Myocyte (in vitro differentiated cells): ENCODE data around the gene ZNF831. TPM values are rescaled to one million over a fixed set of nuclear protein-coding genes. Genes with fewer than 3 reads are reported as not detected.

Experiments
- DNase-seq: peaks from one replicate; pipeline ENCODE4 v3.0.0-alpha.2; 2012; ENCODE audit warnings: low read depth
- polyA plus RNA-seq: library from polyadenylated mRNA; unstranded; fragments of >200 nt; gene quantifications from one replicate; pipeline ENCODE4 v1.2.1, GENCODE V29; 2012; ENCODE audit warnings: missing spikeins
- total RNA-seq: library from RNA; depleted of rRNA; stranded (reverse); fragments of >200 nt; gene quantifications from 2 replicates; pipeline ENCODE4 v1.2.3, GENCODE V29; 2014

Gene ZNF831
- total RNA-seq = not detected in 2 replicates
- not detected for polyA plus RNA-seq

DNA sequence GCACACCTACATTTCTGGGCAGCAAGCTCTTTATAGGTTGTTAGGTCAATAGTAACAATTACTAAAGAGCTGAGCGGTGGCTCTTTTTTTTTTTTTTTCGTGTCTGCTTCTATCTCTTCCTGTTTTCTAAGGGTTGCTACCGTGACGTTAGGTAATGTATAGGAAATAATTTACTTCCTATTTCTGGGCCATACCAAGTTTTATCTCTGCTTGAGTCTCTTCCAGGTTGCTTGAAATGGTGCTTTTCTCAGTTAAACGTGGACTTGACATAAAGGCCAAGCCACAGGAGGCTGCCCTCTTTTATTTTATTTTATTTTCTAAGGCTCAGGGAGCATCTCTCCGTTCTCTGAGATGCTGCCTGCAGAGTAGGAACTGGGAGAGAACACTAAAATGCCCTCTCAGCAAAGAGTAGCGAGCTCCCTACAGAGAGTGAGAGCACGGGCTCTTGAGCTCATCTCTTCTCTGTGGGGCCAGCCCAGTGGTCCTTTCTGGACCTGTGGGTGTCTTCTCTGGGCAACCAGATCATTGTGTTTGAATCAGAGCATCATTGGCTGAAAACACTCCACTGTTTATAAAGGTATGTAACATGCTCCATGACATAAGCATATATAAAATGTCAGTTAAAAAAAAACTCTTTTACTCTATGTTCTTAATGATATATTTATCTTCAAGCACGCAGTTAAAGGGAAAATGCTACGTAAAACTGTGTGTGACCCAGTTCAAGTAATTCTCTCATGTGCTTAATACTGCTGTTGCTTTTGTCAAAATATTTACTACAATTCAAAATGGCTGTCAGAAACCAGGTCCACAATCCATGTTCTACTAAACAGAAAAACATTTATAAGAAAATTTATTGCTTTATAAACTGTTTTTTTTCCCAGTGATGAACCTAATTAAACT, at the start of gene ZNF831:
Gene ZNF831 (plus strand): TSS at position 191 of the 900 bp plus-strand sequence. CDS start 27,199 bp downstream, outside the sequence.
- DNase-seq = no peak

DNA sequence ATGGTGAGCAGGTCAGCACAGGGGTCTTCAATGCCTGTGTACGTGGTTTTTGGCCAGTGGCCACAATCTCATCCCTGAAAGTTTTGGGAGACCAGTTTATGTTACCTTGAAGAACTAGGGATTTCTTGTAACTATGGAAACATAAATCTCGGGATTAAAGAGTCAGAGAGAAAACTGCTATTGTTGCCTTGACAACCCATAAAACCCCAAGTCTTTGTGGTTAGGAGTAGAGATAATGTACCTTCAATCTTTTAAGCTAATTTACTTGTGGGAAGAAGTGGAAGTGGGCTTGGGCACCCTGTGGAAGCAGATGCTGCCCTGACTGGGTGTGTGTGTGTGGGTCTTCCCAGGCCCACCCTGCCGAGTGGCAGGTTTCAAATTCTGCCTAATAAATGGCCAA, 46.1 kb upstream of the ZNF831 start:
- DNase-seq = no peak

DNA sequence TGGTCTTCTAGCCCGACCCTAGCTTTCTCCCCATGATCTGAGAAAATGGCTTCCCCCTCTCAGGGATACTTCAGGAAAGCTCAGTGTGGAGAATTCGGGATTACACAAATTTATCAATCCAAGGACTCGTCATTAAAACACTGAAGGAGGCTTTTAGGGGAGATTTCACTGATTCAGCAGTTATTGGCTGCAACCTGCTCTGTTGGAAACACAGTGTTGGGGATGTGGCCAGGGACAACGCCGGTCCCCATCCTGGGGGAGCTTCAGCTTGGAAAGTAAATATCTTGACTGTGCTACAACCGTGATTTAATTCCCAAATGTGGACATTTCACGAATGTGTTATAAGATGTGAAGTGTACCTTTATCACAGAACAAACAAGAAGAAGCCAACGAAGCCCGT, 44.8 kb upstream of the ZNF831 start:
- DNase-seq = no peak

DNA sequence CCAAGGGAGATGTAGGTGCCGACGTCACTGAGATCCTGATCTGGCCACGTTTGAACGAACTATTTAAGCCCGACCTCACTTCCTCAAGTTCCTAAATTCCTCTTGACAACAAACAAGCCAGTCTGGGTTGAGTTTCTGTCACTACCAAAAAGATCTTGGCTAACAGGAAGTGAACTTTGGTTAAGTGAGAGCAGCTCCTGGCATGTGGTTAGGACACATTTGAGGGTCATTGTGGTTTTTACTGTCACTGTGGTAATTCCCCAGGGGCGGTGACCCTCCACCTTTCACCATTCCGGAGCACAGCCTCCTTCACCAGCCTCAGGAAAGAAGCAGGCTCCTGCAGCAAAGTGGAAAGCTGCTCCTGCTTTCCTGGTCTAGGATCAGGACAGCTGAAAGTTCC, 43.1 kb upstream of the ZNF831 start:
- no peak for DNase-seq

DNA sequence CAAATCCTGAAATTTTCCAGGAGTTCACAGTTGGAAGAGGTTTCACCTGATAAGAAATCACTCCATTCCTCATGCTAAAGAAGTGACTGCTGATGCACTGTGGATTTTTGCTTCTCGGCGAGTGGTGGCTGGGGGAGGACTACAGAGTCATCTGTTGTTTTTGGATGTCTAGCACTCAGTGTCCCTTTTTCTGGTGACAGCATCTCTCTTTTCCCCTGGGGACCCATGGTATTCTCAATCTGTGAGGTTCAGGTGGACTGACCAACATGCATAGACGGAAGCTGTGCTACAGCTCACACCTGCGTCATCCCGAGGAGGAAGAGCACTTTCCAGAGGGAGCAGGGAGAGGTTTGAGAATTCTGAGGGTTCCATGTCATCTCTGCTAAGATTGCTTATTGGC, 42.7 kb upstream of the ZNF831 start:
- DNase-seq = no peak

DNA sequence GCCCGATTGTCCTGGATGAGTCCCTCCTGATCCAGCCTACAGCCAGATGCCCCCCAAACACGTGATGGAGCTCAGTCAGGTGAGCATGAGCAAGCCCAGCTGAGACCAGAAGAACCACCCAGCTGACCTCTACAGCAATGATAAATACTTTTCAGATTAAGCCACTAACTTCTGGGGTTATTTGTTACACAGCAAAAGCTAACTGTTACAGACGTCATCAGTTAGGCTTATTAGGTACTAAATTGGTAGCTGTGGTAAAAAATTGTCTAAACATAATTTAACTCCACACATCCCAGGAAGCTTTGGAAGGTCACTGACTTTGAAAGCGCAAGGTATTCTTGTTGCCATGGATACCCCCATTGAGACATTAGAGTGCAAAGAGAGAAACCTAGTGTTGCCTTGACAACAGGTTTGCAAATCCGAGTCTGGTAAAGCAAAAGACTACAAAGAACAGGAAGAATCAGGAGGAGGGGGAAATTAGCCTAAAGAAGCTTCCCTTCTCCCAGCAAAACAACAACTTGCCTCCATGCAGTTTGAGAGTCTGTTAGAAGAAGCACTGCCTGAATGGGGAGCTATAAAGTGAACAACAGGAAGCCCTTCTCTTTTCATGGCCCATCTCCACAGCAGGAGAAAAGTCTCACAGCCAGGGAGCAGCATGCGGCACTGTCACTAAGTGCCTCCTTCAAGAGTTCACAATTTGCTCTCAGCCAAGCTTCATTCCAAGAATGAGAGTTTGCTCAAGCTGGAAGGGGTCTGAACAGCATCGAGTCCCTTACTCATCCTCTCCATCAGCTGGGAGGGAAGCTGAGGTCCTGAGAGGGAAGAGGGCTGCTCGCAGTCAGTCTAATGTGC, 41.7 kb upstream of the ZNF831 start:
- DNase-seq = no peak

DNA sequence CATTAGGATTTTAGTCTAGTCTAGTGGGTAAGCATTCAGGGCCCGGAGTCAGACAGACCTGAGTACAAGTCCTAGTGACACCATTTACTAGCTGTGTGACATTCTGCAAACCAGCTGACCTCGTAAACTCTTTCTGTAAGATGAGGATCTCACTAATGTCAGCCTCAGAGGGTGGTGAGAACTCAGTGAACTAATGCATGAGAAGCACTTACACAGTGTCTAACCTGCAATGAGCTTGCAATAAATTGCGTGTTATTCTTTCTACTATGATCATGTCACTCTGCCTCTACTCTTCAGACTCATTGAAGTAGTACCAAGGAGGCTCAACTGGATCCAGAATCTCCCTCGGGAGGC, 41.1 kb upstream of the ZNF831 start:
- no peak for DNase-seq

DNA sequence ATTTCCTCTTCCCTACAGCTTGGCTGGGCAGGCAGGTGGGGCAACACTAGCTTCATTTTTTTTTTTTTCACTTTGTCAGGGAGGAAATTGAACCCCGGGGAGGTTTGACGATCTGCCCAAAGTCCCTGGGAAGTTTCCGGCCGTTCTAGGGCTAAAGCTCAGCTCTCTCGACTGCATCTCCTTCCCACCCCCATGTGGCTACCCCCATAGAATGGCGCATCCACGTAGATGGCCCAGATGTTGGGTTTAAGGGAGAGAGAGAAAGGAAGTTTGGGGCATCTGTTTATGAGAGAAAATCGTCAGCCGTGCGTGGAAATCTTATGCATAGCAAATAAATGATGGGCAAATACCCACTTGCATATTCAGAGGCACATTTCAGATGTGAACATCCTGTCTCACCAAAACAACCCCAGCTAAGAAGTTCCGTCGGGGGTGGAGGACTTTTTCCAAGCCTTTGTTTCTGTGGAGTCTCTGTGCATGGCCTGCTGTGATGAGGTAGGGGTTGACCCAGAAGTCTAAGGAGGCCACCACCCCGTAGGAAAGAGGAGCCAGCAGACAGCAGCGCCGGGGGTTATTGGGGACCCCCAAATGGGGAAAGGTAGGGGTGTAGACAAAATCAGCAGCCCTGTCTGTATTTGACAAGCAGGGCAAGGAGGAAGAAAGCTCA, 40.5 kb upstream of the ZNF831 start:
- DNase-seq = no peak

DNA sequence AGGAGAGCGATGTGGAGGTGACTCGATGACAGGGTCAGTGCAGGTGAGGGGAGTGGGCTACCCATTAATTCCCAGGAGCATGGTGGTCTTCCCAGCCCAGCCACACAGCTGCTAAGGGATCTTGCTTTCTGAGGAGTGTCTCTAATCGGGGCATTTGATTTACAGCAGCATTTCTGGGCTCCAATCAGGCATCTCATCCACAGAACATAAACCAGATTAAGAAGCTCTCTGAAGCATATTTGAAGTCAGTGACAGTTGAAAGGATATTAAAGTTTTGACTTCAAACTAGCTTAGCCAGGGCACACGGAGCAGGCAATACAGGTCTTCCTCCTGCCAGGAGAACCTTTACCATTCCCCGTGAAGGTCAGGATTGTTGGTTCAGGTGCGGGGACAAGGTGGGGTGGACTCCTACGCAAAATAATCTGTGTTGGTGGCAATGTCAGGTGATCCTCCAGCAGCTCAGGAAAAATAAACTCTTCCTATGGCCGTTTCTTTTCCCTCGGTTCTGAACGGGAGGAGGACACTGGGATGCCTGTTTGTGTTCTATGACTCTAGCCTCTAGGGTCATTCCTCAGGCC, 39.9 kb upstream of the ZNF831 start:
- DNase-seq = no peak

DNA sequence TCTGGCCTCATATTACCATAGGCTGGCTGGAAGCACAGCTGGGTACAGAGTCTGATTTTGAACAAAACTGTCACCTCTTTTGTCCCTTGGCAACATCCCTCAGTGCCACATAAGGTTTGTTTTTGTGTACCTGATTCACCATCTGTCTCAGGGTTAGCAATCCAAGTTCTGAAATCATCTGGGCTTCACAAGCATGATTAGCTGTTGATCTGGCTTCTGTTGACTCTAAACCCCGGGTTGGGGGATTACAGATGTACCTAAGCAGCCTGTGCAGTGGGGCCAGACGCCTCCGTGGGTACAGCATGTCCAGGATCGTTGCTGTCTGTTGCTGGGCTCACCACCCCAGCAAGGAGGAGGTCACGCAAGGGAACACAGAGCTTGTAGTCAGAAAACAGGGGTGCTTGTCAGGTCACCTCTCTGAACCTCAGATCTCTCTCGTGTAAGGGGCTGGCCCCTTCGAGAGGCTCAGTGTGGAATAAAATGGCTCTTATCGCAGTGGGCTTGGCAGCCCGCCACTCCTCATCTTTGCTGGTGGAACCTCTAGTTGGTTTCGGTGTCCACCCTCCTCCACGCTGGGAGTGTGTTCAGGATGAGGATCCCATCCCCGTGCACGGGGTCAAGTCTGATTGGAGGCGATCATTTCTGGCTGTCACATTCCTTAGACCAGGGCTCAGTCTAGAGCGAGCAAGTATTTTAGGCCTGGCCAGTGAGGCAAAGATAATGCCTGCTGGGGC, 39.2 kb upstream of the ZNF831 start:
- DNase-seq = no peak

DNA sequence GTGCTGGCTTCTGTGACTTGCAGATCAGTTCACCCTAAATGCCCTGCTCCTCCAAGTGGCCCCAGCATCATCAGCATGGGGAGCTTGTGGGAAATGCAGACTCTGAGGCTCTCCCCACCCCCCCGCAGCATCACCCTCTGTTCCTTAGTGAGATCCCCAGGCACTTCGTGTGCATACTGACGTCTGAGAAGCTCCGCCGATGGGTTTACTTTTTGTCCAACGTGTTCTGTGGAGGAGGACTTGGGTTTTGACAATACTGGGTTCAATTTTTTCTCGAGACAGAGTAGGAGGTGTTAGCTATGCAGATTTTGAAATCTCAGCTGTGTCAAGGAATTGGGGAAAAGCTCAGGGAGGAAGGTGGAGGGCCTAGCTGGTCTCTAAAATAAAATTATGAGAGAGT, 38.3 kb upstream of the ZNF831 start:
- no peak for DNase-seq

DNA sequence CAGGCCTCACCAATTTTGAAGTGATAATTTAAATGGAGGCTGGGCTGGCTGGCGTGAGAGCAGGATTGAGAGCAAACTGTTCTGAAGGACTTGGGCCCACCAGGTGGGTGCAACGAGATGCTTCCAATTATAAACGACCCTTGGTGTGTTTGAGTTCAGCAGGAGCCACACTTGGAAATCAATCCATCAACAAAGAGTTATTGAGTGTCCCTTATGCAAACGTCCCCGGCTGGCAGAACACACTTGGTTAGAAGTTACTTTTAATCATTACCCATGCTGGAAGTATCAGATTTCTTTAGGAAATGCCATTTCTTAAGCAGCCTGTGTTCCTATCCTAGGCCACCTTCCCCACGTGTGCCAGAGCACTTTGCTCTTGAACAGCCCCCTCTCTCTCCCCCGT, 37.8 kb upstream of the ZNF831 start:
- no peak for DNase-seq

DNA sequence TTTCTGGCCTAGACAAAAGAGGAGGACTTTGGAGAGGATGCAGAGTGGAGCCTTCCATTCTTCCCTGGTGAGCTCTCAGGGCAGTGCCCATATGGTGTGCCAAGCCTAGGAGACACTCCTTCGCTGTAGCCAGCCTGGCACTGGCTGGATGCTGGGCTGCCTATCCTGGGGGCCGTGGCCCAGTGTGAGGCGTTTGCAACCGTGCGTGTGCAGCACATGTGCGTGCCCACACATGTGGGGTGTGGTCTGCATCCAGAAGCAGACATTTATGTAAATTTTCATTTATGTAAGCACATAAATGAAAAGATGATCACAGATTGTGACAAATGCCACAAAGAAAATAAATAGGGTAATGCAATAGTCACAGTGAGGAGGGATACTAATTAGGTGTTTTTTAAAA, 35.8 kb upstream of the ZNF831 start:
- DNase-seq = no peak

DNA sequence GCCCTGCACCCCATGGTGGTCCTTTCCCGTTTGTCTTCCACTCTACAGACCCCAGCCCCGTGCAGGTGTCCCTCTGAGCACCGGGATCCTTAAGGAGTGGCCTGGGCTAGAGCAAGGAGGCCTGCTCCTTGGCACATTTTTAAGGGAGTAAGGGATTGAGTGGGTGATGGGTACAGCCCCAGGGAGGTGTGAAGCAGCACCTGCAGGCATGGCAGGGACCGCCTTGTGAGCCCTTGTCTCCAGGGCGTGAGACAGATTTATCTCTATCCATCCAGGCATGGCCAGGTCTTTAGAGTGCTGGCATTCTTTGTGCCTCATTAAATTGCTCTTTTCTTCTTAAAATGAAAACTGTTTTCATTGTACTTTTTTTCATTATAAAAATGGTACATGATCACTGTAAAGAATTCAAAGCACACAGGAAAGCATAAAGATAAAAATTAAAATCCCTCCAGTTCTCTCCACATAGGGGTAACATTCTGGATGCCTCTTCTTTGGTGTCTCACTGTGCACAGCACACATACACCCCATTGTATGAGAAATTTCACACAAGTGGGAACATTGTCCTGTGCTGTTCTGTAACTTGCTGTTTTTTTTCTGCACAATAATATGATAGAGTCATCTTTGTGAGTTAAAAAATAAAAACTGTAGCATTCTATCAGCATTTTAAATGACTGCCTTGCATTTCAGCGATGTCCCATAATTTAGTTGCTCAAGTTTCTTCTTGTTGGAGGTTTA, 31.9 kb upstream of the ZNF831 start:
- DNase-seq = no peak

DNA sequence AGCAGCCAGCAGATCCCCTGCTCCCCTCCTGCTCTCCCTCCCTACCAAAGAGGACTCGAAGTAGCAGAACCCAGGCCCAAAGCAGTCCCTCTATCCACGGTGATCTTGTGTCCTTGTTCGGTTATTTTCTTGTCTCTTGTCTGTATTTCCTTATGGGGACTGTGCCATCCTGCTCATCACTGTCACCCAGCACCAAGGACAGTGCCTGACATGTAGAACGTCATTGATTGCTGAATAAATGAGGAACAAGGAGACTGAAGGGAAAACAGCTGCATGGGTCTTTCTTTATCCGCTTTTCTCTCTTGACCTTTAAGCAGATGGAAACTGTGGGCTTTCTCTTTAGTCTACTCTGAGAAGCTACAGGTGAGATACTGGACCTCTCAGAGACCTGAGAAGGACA, 29.4 kb upstream of the ZNF831 start:
- no peak for DNase-seq

DNA sequence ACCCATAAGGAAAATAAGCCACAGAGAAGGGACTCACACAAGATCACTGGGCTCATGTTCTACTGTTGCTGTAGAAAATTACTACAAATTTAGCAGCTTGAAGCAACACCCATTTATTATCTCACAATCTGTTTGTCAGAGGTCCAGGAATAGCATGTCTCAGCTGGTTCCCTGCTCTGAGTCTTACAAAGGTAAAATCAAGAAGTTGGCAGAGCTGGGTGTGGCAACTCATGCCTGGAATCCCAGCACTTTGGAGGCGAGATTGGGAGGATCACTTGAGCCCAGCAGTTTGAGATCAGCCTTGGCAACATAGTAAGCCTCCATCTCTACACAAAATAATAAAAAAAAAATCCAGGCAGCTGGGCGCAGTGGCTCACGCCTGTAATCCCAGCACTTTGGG, 28.5 kb upstream of the ZNF831 start:
- no peak for DNase-seq

DNA sequence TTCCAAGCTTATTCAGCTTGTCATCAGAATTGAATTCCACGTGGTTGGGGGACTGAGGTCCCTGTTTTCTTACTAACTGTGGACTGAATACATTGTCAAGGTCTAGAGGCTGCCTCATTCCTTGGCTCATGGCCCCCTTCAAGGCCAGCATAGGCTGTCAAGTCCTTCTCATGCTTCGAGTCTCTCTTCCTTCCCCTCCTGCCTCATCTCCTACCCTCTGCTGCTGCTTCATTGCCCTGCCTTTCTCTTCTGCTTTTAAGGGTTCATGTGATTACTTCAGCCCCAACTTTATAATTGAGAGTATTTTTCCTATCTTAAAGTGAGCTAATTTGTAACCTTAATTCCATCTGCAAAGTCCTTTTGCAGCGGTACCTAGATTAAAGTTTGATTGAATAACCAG, 27.6 kb upstream of the ZNF831 start:
- DNase-seq = no peak

DNA sequence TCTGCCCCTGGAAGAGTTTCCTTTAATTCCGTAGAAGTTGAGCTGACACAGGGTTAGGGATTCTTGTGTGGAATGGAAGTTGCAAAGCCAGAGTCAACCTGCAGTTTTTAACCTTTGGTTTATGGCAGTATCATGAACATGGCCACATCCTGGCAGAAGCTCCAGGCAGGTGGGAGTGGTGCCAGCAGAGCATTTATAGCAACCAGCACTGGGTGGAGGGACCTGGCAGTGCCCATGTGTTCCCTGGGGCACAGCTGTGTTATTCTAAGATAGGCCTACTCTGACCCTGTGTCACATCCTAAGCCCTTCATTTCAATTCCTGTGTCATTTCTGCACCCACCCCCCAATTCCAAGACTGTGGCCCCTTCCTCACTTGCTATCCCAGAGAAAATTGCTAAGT, 26.1 kb upstream of the ZNF831 start:
- no peak for DNase-seq

DNA sequence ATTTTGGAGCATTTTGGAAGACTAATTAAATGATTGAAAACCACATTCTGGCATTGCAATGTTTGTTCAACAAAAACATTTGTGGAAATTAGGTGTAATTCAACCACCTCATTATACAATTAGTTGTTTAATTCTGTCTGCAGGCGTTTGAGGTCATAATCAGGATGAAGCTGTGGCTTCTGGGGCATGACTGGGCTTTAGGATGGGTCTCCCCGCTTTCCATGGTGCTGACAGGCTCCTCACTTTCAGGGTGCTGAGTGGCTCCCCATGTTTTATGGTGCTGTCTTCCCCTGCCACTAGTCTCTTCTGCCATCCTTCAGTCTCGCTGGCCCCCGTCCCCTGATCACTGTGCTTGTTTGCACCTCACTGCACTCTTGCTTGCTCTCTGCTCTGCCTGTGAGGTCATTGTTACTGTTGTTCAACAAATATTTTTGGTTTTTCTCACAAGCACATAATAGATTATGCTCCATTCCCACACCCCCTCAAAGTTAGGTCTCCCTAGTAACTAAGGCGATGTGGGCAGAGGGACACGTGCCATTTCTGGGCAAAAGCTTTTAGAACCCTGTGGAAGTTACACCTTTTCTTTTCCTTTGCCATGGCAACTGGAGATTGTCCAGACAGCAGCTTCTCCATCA, 25.4 kb upstream of the ZNF831 start:
- DNase-seq = no peak

DNA sequence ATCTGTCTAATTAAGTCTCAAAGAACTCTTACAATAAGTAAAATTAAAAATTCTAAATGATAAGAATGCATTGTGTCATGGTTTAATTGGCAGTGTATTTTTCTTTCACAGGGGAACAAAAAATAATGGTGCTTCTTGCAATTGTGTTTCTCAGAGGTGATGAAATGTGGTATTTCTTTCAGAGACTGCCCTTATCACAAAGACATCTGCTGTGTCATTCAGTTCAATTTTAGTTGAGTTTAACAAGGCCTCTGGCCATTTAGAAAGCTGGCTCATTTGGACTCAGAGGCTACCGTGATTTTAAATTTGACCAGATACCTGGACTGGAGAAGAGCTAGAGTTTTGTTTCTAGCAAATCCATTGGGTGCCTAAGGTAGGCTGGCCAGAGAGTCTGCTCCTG, 23.6 kb upstream of the ZNF831 start:
- DNase-seq = no peak
